DMS 273 (cell line): ENCODE measurements around the gene GPD2.
A peak's percentile ranks its signal among the peaks of the same experiment; 100 is the strongest.
"Not testable (repeated sequence)": the region's sequence is repeated elsewhere in the genome, so short reads cannot be mapped to it uniquely, and the experiment has no call there.

Experiments used
- DNase-seq: peaks from one replicate; lab custom pipeline; 2025; ENCODE audit not compliant: unreplicated experiment; lab: John Stamatoyannopoulos, UW

The GPD2 gene

DNA sequence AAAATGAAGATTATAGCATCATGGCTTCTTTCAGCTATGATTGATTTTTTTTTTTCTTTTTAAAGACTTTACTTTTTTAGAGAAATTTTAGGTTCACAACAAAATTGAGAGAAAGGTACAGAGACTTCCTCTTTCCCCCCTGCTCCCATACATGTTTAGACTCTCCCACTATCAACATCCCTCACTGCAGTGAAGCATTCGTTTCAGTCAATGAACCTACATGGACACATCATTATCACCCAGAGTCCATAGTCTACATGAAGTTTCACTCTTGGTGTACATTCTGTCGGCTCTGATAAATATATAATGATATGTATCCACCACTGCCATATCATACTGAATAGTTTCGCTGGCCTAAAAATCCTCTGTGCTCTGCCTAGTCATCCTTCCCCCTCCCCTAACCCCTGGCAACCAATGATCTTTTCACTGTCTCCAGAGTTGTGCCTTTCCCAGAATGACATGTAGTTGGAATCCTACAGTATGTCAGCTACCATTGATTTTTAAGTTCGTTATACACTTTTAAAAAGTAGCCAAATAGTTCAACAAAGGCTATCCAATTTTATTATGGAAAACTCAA is 86.8 kb downstream of the GPD2 start:
- DNase-seq = no peak

DNA sequence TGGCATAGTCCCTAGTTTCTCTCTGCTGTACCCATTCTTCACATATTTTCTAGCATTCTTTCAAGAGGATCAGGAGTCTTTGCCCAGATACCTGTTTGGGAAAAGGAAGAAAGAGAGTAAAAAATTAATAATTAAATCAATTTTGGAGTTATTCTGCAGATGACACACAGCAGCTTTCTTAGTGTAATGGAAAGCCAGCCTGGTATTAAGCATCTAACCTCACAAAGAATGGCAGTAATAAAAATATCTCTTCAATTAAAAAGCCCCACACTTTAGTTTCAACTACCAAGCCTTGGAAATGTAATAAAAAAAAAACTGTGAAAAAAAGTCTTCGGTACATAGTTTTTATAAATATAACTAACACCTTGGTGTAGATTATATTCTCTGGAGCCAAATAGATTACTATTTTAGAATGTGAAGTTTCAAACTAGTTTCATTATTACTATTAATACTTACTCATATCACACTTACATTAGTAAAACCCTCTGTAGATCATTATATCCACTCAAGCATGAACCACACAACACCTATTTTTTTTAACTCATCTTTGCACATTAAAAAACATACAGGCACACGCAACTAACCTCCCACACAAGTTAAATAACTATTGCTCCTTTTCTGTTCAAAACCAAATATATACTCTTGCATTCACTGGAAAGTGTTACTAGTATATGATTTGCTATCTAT is 90.9 kb downstream of the GPD2 start:
- no peak for DNase-seq

DNA sequence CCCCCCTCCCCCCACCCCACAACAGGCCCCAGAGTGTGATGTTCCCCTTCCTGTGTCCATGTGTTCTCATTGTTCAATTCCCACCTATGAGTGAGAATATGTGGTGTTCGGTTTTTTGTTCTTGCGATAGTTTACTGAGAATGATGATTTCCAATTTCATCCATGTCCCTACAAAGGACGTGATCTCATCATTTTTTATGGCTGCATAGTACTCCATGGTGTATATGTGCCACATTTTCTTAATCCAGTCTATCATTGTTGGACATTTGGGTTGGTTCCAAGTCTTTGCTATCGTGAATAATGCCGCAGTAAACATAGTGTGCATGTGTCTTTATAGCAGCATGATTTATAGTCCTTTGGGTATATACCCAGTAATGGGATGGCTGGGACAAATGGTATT is 92.4 kb downstream of the GPD2 start:
- not testable (repeated sequence) for DNase-seq

DNA sequence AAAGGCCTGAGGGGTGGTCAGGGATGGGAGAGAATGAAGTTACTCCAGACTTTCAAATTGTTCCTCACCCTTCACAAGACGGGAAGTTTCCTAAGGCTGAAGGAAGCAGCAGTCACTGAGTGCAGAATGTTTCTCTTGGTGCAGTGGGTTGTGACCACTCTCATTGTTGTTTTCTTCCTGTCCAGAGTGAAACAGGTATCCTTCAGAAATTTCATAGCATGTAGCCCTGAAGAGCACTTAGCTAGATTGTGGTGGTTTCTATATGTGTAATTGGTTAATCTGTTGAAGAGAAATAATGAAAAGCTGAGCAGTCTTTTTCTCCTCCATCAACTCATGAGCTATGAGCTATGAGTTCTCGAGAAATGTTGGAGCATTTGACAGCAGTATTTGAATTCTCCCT is 96.8 kb downstream of the GPD2 start:
- no peak for DNase-seq

DNA sequence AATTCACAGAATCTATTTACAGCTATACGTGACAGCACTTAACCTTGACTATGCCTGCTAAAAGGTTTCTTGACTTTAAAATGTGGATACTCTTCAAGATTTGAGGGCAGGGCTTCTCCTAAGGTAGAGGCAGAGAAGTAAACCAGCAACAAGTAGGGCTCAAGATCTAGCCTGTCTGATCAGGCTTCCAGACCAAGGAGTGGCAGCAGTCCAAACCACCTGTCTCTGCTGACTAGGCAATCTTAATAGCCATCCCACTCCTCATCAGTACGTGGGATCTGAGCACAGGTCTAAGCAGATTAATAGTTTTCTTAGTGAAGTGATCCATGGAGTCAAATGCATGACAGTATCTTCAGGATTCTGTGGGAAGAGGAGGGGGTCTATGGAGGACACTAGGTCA is 100.4 kb downstream of the GPD2 start:
- peak; percentile 10 for DNase-seq

DNA sequence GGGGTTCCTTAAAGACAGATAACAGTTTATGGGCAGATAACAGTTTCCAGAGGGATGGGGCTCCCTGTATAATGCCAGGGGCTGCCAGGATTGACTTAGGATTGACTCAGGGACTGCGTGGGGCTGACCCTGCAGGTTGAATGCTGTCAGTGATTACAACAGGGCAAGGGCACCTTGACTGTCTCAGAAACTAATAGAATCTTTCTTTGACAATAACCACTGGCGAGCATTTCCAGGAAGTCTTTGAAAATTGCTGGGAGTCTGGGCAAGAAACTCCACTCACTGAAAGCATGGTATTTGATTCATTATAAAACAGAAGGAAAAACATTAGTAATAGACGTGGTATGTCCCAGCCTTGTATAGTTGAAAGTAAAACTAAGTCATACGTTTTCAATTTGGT is 101.0 kb downstream of the GPD2 start:
- DNase-seq = no peak

DNA sequence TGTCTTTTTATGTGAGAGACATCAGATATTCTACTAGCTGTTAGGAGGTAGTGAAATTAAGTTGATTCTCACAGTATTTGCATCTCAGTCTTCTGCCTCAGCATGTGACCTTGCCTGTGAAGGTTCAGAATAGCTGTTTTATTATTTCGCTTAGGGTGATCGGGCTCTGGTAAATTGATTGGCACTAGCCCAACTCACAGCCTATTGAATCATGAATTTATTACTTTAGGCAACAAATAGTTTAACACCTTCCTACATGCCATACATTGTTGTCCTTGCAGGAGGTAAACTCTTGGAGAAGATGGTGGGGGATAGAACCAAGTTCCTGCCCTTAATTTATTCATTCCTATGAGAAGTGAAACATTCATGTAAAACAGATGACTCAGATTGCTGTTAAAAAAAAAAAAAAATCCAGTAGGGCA is 101.9 kb downstream of the GPD2 start:
- DNase-seq = no peak

DNA sequence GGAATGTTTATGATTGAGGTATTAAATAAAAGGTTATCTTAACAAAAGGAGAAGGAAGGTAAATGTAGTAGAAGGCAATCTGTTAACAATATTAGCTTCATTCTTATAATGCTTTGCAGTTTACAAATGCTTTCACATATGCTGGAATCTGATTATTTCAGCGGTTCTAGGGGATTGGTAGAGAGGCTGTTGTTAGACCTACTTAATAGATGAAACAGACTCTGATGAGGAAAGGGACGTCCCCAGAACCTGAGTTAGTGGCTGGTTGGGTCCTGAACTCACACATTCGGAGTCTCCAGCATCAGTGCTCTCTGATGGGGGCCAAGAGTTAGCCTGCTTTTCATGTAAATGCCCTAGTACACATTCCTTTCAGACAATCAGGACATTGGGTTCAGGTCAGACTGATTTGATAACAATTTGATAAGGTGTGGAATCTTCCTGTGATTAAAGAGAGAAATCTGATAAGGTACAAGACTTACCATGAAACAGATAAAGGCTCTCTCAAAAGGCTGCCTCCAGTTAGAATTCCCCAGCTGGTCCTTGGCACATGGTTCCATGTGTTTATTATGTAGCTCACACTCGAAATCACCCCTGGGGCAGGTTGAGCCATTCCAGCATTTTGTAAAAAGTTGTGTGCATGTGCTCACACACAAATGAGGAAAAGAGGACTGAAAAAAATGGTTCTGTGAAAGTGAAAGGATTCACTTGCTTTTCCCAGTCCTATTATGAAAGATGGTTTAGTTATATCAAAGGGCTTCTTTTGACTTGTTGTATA is 103.1 kb downstream of the GPD2 start:
- no peak for DNase-seq

DNA sequence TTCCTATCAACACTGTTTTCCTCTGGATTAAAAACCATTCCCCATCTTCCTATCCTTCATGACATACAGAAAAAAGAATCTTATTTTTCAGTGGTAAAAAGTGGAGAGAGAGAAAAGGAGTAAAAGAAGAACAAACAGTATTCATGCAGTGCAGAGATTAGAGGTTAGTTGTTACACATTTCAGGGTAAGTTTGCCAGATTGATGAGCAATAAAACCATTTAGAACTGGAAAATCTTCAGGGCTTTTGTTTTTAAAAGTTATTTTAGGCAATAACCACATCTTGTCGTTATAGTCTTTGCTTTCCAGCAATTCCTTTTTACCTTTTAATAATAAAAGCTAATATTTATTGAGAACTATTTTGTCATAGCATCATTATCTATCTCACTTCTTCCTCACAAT is 104.5 kb downstream of the GPD2 start:
- no peak for DNase-seq

DNA sequence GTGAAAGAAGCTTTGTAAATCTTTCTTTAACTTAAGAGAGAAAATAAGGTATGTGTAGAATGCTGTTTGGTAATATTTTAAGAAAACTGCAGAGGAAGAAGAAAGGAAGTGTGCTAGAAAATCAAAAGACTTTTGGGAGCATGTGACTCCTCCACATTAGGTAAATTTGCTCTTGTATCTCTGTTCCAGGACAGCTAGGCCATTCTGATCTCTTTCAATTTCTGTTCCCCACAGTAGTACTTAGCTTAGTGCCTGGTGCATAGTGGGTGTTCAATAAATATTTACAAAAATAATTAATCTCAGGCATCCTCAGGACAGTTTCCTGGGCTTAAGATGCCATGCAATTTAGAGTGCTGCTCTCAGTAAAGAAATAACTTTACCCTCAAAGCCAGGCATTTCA is 105.0 kb downstream of the GPD2 start:
- DNase-seq = no peak

DNA sequence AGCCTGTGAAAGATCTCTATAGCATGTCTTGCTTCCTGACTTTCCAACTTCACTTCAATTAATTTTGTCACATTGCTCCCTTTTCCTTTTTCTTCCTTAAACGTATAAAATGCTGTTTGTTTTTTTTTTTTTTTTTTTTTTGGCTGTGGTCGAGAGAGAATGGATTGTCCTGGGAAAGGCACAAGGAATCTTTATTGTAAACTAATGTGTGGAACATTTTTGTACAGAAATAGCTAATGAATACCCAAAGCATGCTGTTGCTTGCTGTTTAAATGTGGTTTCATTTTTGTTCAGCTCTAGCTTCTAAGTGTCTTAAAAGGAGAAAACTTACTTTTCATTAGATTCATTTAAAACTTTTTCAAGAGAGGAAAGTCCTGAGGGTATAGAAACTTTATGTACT is 105.5 kb downstream of the GPD2 start:
- no peak for DNase-seq

DNA sequence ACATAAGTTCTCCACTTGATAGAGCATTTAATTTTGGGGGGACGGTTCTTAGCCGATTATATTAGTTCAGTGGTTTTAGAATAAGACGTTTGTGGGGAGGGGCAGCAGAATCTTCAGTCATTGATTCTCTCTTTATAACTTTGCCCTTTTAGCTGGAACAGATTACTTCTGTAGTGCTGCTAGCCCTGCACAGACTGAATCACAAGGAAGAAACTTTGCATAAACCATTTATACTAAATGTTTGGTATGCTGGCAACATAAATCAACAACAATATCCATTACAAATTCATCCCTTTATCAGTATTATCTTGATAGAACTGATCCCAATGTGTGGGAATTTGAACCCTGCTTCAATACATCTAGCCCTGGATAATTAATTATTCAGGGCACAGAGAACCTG is 112.2 kb downstream of the GPD2 start:
- no peak for DNase-seq

DNA sequence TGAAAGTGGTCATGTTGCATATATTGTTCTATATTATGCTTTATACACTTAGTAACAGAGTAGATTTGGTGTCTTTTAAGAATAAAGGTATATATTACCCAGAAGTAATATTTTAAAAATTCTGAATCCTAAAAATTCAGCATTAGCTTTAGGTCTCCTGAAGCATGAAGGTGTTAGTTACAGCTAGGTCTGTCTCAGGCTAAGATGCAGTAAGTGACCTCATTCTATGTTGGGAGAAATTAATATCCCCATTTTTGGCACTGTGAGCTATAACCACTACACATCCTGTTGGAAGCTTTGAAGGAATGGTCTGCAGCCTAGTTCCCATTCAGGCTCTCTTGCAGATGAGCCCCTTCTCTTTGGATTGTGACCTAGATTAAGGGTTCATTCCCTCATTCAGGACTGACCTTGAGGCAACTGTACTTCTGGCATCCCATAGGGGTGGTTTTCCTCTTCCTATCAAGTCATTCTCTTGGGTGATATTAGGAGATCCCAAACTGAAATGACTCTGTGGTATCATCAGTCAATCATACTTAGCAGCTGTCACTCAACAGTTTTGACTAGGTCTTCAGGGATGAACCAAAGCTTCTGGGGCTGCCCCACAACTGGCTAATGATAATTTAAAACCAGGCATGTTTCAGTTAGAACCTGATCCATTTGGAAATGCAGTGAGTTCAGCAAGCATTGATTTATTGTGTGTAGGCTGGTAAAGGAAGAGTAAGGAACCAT is 117.7 kb downstream of the GPD2 start:
- no peak for DNase-seq

DNA sequence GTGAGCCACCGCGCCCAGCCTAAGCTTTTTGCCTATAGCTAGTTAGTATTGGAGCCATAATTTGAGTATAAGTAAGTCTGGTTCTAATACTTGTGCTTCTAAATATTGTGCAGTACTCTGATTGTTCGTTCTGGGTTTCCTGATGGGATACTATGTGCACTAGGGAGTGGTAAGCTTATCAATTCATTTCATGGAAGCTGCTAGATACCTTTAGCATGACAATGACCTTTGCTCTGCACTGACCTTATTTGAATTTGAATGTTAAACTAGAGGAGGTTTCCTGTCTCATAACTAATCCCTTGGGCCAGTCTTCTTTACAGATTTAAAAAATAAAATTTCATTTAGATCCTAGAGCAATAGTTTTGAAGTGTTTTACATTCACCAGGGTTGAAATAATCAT is 125.1 kb downstream of the GPD2 start:
- DNase-seq = no peak

DNA sequence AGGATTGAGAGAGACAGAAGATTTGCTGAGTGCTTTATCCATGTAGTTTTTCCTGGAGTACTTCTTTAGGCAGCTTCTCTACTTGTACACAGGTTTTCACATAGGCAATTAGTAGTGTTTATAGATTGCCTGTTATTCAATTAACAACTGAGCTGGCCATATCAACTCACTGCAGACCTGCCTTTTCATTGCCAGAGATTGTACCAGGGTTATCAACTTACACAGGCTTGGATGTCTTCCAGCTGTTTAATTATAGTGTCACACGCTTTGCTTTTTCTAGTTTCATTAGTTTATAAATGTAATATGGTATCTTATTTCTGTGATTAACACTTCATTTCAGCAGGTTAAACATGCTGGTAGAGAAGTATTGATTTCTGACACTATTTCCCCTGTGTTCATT is 125.9 kb downstream of the GPD2 start:
- peak; percentile 81 for DNase-seq

DNA sequence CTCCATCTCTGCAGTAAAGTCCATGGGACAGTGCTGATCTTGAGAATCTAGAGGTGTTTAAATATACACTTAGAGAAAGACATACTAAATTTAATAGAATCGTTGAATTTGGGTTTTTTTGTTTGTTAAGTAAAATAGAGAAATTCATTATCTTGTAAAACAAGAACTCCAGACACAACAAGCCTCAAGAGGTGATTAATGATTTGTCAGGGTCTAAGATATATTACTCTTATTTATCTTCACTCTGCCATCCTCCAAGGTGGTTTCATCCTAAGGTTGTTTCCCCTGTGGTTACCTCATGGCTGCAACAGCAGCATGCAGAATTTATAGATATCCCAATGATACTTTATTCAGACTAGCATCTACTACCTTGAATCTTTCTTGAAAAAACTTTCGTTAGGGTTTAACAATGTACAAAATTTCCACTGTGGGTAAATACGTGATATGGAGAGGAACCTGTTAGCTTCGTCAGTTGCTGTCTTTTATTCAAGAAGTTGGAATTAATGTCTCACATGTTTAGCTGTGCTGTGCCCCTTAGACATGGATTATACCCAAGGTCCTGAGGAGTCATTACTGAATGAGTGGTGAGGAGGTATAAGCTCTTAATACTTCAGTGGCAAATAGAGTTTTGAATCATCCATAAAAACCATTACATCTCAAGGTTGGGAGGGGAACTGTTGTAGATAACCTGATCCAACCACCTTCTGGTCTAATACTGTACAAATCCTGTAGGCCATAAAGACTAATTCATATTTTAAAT is 128.0 kb downstream of the GPD2 start:
- DNase-seq = no peak

DNA sequence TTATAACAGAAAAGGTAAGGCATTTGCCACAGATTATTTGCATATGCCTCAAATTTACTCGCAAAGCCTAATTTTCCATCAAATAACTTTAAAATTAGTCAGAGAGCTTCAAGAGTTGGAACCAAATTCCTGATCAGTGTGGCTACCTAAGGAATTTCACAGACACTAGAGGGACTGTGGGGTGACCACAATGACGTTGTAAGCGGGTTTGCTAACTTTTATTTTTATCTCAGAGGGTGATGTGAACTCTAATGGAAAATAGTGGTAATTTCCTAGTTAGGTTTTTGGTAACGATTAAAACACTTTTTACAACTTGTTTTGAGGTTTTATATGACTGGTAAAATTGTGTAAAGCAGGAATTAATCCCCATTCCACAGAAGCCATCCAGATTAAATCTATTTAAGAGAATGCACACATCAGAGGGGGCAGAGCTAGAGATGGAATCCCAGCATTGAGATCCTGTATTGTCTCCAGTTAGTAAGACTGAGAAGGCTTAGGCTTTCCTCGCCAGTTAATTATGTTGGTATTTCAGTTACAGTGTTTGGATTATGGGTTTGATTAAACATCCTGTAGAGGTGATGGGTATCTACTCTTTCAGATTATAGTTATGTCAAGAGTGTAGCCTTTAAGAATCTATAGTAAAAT is 129.0 kb downstream of the GPD2 start:
- no peak for DNase-seq

DNA sequence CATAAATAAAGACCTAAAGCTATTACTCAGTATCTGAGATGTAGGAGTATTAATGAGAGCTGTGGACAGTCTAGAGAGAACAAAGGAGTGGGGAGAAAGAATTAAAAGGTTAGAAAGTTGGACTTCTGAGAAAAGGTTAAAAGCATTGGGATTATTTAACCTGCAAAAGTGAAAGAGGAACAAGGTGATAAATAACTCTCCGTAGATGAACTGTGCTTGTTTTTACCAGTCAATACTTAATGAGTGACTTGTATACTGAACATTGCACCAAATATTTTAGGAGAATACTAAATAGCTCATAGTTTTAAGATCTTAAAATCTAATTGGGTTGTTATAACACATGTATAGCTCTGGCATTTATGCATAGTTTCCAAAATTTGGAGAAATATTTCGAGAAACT is 137.5 kb downstream of the GPD2 start:
- DNase-seq = no peak

DNA sequence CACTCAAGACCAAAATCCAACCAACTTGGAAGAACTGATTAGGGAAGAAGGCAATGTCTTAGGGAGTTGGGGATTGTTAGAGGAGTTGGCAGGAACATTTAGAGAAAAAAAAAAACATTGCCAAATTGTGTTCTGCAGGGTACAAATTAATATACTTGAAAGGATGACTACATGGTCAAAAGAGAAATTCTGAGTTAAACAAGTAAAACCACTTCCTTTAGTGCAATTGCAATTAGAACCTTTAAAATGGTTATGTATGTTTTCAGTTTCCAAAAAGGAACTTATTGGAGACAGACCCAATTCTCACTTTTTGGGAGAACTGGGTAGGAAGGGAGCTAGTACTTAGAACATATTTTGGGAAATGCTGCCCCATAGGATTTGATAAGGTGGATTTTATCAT is 137.9 kb downstream of the GPD2 start:
- no peak for DNase-seq

DNA sequence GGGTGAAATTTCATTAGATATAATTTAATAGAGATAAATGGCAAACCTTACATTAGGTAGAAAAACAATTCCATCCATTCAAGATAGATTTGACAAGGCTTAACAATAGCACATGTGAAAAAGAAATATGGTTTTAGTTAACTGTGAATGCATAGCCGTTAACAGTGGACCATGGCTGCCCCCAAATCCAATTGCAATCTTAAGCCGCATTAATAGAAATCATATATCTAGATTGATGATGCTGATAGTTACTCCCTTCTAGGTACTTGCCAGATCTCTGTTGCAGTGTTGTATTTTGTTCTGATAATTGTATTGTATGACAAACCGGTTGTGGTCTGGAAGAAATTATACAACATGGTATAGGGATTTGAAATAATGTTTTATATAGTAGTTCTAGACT is 139.8 kb downstream of the GPD2 start:
- DNase-seq = no peak

DNA sequence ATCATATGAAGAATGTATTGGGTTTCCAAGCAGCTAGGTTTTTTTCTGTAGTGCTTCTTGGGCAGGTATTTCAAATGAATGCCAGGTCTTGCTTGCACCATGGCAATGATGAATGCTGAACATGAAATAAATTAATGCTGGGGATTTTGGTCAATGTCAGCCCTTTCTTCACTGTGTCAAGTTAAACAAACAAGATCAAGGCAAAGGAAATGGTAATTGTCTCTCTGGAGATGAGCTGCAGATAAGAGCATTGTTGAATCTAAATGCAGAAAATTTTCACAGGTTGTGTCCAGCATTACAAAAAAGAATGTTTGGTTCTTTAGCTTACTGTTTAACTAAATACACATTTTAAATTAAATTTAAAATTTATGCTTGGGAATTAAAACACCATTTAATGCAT is 144.3 kb downstream of the GPD2 start:
- DNase-seq = no peak
